Glutamatergic neuron (in vitro differentiated cells): ENCODE measurements around the gene EDA2R. TPM values are rescaled to one million over a fixed set of nuclear protein-coding genes. Genes with fewer than 3 reads are reported as not detected.

Experiments
- DNase-seq: peaks from one replicate; pipeline ENCODE4 v3.0.0; 2022
- H3K27ac Mint-ChIP-seq: one replicate; pipeline ENCODE4 v1.8.0; 2020; ENCODE audit warnings: mild to moderate bottlenecking, mixed read lengths, inconsistent platforms; ENCODE audit not compliant: unreplicated experiment
- H3K27me3 Mint-ChIP-seq: one replicate; pipeline ENCODE4 v1.8.0; 2020; ENCODE audit warnings: mild to moderate bottlenecking, moderate library complexity, mixed read lengths, inconsistent platforms; ENCODE audit not compliant: unreplicated experiment
- H3K36me3 Mint-ChIP-seq: one replicate; pipeline ENCODE4 v1.8.0; 2020; ENCODE audit warnings: mild to moderate bottlenecking, mixed read lengths, inconsistent platforms; ENCODE audit not compliant: unreplicated experiment
- H3K4me1 Mint-ChIP-seq: one replicate; pipeline ENCODE4 v1.8.0; 2020; ENCODE audit warnings: mild to moderate bottlenecking, low read depth, mixed read lengths, inconsistent platforms; ENCODE audit not compliant: unreplicated experiment
- H3K4me3 Mint-ChIP-seq: one replicate; pipeline ENCODE4 v1.8.0; 2020; ENCODE audit warnings: mild to moderate bottlenecking, mixed read lengths, inconsistent platforms; ENCODE audit not compliant: unreplicated experiment
- H3K9me3 Mint-ChIP-seq: one replicate; pipeline ENCODE4 v1.8.0; 2020; ENCODE audit warnings: mild to moderate bottlenecking, moderate library complexity, mixed read lengths, inconsistent platforms; ENCODE audit not compliant: unreplicated experiment
- total RNA-seq: library from RNA; stranded (reverse); fragmentation: NEBNext Ultra II Directional; extraction: Animal tissue kit (Norgen Biotek cat#: 25700); gene quantifications from one replicate; pipeline ENCODE4 v1.2.1, GENCODE V29; 2021; ENCODE audit not compliant: unreplicated experiment
- TF ChIP-seq, protein P1 (sequence below): fragments of 200-600 bp; sonication (generic); IDR thresholded peaks from one replicate; pipeline ENCODE4 v1.5.0; 2021; ENCODE audit not compliant: partially characterized antibody, unreplicated experiment

EDA2R gene
- total RNA-seq, 1 donor from 2014 or later: 6.3 TPM

- H3K4me1 Mint-ChIP-seq: no peaks in the 10 kb centered on the region
- no peak for DNase-seq
- no peaks in the 10 kb centered on the region for H3K27me3 Mint-ChIP-seq
- no peak overlapping the region for H3K4me3 Mint-ChIP-seq
- no peaks in the 10 kb centered on the region for H3K36me3 Mint-ChIP-seq
- H3K9me3 Mint-ChIP-seq: peaks cover 2% of the 10 kb centered on the region
- TF ChIP-seq, protein P1, sequence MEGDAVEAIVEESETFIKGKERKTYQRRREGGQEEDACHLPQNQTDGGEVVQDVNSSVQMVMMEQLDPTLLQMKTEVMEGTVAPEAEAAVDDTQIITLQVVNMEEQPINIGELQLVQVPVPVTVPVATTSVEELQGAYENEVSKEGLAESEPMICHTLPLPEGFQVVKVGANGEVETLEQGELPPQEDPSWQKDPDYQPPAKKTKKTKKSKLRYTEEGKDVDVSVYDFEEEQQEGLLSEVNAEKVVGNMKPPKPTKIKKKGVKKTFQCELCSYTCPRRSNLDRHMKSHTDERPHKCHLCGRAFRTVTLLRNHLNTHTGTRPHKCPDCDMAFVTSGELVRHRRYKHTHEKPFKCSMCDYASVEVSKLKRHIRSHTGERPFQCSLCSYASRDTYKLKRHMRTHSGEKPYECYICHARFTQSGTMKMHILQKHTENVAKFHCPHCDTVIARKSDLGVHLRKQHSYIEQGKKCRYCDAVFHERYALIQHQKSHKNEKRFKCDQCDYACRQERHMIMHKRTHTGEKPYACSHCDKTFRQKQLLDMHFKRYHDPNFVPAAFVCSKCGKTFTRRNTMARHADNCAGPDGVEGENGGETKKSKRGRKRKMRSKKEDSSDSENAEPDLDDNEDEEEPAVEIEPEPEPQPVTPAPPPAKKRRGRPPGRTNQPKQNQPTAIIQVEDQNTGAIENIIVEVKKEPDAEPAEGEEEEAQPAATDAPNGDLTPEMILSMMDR: no peak
- no peak overlapping the region for H3K27ac Mint-ChIP-seq
These were observed 38.1 kb upstream of the EDA2R start for GRCh38 chrX:66676990-66677389.

DNA sequence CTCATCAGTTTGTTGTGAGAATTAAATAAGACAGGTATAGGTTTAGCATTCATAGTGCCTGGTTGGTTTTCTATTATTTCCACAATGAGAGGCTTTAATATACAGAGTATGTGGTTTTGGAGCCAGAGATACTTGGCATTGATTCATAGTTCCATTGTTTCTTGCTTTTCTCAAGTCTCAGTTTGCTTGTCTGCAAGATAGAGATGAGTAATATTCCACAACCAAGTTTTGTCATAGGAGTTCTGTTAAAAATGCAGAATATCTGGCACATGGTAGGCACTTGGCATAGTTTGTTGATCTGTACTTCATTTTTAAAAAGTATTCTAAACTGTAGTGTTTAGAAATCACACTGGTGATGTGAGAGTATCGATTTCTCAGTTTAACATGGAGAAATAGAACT is 37.5 kb upstream of the EDA2R start:
- TF ChIP-seq, protein P1: no peak
- Mint-ChIP-seq H3K27me3 (no peaks in the 10 kb centered on the region), H3K27ac (no peak overlapping the region), H3K4me3 (no peak overlapping the region), H3K36me3 (no peaks in the 10 kb centered on the region), H3K4me1 (no peaks in the 10 kb centered on the region), H3K9me3 (no peaks in the 10 kb centered on the region)
- DNase-seq: no peak

DNA sequence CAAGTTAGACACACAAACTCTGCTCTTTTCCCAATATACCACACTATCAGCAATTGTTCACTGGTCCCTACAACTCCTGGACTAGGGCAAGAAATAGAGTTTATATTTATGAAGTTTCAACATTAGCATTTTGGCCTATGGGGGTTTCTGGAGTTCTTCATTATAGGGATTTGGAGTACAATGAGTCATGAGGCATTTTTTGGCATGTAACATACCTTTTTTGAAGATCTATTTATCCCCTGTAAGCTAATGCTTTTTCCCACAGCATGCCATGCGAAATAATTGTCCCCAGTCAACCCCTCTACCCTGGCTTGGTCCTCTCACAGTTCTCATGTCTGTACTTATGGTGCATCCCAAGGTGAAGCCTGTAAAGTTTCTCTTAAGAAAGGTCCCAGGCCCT is 36.7 kb upstream of the EDA2R start:
- DNase-seq: no peak
- TF ChIP-seq, protein P1: no peak
- Mint-ChIP-seq H3K4me1 (no peaks in the 10 kb centered on the region), H3K9me3 (no peaks in the 10 kb centered on the region), H3K4me3 (no peak overlapping the region), H3K36me3 (no peaks in the 10 kb centered on the region), H3K27ac (no peak overlapping the region), H3K27me3 (no peaks in the 10 kb centered on the region)

GRCh38 chrX:66674506-66674905 is 35.6 kb upstream of the EDA2R start:
- DNase-seq: no peak
- no peak overlapping the region for H3K27ac Mint-ChIP-seq
- TF ChIP-seq, protein P1: no peak
- no peaks in the 10 kb centered on the region for H3K9me3 Mint-ChIP-seq
- H3K4me1 Mint-ChIP-seq: no peaks in the 10 kb centered on the region
- no peak overlapping the region for H3K4me3 Mint-ChIP-seq
- no peaks in the 10 kb centered on the region for H3K27me3 Mint-ChIP-seq
- no peaks in the 10 kb centered on the region for H3K36me3 Mint-ChIP-seq

GRCh38 chrX:66672106-66672505 is 33.2 kb upstream of the EDA2R start:
- Mint-ChIP-seq H3K27me3 (no peaks in the 10 kb centered on the region), H3K27ac (no peak overlapping the region), H3K4me3 (no peak overlapping the region), H3K4me1 (no peaks in the 10 kb centered on the region), H3K9me3 (no peaks in the 10 kb centered on the region), H3K36me3 (no peaks in the 10 kb centered on the region)
- TF ChIP-seq, protein P1: no peak
- DNase-seq: no peak
